D721Med (cell line): Measurements from ENCODE around the gene CCDC68.

Source experiments
- DNase-seq: peaks from one replicate; pipeline ENCODE4 v3.0.0; 2011; ENCODE audit warnings: low spot score; ENCODE audit not compliant: insufficient read length
- FAIRE-seq: peaks from 2 replicates; lab custom pipeline; 2011; peaks lifted over from hg19 to GRCh38; lab: Jason Lieb, UNC
- CTCF ChIP-seq: IDR thresholded peaks from 2 replicates; pipeline ENCODE4 v1.5.1; 2012; ENCODE audit warnings: mild to moderate bottlenecking, control low read depth; ENCODE audit not compliant: insufficient read depth; ENCODE audit errors: missing control alignments

Gene CCDC68

DNA sequence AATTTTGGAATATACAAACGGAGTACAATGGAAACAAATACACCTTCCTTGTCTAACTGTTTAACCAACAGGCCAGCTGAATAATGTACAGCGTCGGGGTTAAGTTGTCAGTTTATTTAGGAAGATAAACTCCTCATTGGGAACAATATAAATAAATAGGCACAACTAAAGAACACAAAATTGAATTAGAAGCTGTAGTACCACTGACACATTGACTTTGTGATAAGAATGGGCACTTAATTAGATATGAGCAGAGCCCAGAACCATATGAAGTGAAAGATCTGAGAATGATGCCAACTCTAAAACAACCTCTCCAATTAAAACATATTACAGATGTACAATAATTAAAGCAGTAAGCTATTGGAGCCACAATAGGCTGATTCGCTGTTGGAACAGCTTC lies 44.4 kb downstream of the CCDC68 start:
- FAIRE-seq (peak; percentile 95), DNase-seq (no peak)
- no peak for TF ChIP-seq CTCF

- no peak for DNase-seq
- TF ChIP-seq CTCF, result no peak
- FAIRE-seq, result no peak
Observed at GRCh38 chr18:54911551-54911950, 47.7 kb downstream of the CCDC68 start.

DNA sequence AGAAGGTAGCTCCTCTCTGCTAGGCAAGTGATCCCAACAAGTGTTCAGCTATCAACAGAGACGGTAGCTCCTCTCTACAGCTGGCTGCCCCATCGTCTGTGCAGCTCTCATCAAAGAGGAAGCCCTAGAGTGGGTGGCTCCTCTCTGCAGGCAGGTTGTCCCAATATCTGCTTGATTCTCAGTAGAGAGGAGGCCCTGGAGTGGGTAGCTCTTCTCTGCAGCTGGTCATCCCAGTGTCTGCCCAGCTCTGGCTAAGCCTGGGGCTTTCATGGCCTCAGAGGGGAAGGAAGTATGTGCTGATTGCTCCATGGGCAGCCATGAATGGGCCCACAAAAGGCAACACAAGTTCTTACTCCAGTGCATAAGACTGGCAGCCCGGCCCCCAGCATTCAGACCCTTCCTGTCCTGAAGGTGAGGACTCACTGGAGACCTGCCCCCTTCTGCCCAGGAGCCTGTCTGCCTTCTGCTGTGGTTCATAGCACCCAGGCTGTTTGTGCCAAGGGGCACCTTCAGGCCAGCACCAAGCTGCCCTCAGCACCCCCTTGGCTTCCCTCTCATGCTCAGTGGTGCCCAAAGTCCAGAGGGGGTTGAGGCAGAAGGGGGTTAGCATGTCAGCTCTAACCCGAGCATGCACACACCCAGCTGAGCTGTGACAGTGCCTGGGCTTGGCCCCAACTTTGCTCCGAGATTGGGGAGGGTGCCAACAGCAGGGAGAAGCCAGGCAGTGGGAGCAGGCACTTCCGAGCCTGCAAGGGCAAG lies 48.9 kb downstream of the CCDC68 start:
- DNase-seq (no peak), FAIRE-seq (no peak)
- TF ChIP-seq CTCF, result no peak

DNA sequence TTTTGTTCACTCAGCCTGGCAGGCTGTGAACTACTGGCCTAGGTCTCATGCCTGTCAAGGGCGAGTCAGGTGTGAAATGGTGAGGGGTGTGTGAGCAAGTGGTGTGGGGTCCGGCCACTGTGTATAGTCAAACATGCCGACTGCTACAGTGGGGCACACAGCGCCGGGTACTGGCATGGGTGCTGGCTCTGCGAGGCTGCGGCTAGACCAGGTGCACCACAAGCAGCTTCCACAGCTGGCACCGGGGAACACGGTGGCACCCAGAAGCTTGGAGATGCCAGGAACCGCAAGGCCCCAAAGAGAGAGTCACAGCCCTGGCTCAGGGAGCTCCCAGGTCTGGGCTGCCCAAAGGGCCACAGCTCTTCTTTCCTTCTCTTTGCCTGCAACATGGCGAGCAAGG lies 49.7 kb downstream of the CCDC68 start:
- no peak for FAIRE-seq
- no peak for DNase-seq
- TF ChIP-seq CTCF, result no peak

- FAIRE-seq (peak; percentile 46), DNase-seq (no peak)
- no peak for TF ChIP-seq CTCF
Observed at GRCh38 chr18:54906331-54907185, 52.7 kb downstream of the CCDC68 start.

- FAIRE-seq, result no peak
- DNase-seq, result no peak
Observed at GRCh38 chr18:54905629-54906028, 53.6 kb downstream of the CCDC68 start.

More at GRCh38 chr18:54905629-54906028, 53.6 kb downstream of the CCDC68 start:
- TF ChIP-seq CTCF, result no peak
